ENCODE measurements around the gene PXDN.

DNA sequence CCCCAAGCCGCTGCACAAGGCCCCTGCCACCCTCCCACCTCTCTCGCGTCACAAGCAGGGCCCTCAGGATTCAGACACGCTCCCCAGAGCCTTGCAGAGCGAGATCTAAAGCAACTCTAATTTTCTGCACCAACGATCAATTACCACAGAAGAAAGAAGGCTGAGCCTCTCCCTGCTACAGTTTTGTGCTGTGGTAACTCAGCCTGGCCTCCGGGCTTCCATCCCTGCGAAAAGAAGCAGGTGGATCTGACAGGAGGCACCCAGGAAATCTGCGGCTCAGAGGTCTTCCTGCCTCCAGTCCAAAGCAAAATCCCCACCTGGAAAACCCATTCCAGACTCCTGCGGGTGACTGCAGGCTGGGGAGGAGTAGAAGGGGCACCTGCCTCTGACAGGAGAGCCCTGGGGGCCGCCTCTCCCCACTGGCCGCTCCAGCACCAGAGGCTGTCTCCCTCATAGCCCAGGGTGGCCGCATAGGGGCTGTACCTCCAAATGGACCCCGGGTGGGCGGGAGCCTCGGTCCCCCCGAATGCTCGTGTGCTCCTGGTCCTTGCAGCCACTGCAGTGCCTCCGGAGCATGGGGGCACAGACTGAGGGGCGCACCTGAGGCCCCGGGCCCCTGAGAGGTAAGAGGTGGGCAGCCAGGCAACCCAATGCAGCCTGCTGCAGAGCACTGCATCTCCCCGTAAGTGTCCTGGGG lies 31.0 kb downstream of the PXDN start:
- TF ChIP-seq POLR2A (IDR thresholded peaks at IDR 0.05) (no peak), CTCF (IDR thresholded peaks at IDR 0.05) (no peak)
